ENCODE results near the gene FAN1.

FAN1 gene

DNA sequence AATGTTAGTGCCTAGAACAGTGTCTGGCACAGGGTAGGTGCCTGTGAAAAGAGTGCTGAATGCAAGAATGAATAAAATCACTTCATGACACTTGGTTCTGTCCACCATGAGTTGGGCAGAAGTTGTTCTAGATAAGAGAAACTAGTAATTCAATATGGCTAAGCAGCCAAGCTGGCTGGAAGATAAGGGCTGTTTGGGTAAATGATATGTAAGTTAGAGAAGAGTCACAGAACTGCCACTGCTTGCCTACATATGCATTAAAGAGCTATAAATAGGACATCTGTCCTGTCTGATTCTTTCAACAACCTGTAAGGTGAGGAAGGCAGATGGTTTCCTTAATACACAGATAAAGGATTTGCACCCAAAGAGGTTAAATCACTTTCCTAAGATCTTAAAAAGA is 74.6 kb downstream of the FAN1 start:
- Histone ChIP-seq H3K36me3 (ENCODE audit: insufficient read depth, low read length) (peaks cover 33% of the 10 kb centered on the region), H3K4me1 (ENCODE audit: insufficient read depth, low read length, poor library complexity, severe bottlenecking) (peaks cover 54% of the 10 kb centered on the region), H3K9me2 (replicated peaks; ENCODE audit: low read depth, low read length) (no peaks in the 10 kb centered on the region), H3K4me2 (ENCODE audit: low read depth, low read length, poor library complexity, severe bottlenecking) (peak overlapping the region; percentile 53), H3K9me3 (ENCODE audit: insufficient read depth, low read depth, low read length) (no peaks in the 10 kb centered on the region), H2AFZ (ENCODE audit: low read length) (no peak overlapping the region), H4K20me1 (ENCODE audit: insufficient read depth, low read length, poor library complexity, severe bottlenecking) (peaks cover 16% of the 10 kb centered on the region), H3K79me2 (ENCODE audit: insufficient read depth, low read length) (peaks cover 91% of the 10 kb centered on the region), H3F3A (ENCODE audit: low read depth) (no peaks in the 10 kb centered on the region; the same call in 1 of the 2 replicates), H3K9ac (ENCODE audit: low read depth, low read length, poor library complexity, severe bottlenecking) (no peak overlapping the region), H3K27me3 (ENCODE audit: insufficient read depth, low read length, poor library complexity, severe bottlenecking) (no peaks in the 10 kb centered on the region), H3K4me3 (ENCODE audit: low read length, poor library complexity, severe bottlenecking) (peak overlapping the region; percentile 15)
- TF ChIP-seq EZH2phosphoT487 (IDR thresholded peaks at IDR 0.05; ENCODE audit: borderline replicate concordance), result no peak
- TF ChIP-seq, protein P1, sequence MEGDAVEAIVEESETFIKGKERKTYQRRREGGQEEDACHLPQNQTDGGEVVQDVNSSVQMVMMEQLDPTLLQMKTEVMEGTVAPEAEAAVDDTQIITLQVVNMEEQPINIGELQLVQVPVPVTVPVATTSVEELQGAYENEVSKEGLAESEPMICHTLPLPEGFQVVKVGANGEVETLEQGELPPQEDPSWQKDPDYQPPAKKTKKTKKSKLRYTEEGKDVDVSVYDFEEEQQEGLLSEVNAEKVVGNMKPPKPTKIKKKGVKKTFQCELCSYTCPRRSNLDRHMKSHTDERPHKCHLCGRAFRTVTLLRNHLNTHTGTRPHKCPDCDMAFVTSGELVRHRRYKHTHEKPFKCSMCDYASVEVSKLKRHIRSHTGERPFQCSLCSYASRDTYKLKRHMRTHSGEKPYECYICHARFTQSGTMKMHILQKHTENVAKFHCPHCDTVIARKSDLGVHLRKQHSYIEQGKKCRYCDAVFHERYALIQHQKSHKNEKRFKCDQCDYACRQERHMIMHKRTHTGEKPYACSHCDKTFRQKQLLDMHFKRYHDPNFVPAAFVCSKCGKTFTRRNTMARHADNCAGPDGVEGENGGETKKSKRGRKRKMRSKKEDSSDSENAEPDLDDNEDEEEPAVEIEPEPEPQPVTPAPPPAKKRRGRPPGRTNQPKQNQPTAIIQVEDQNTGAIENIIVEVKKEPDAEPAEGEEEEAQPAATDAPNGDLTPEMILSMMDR (conservative IDR thresholded peaks at IDR 0.05; ENCODE audit: low read length), result no peak

DNA sequence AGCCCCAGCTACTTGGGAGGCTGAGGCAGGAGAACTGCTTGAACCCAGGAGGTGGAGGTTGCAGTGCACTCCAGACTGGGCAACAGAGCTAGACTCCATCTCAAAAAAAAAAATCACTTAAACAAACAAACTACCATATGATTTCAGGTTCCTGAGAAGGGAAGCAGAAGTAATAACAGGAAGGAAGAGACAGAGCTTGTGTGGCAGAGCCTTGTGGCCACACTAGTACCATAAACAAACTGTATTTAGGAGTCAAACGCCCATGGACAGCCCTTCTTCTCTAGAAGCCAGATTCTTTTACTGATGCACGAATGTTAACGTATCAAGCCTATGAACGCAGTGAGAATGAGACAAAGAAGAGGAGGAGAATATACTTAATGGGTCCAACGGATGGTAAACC is 75.7 kb downstream of the FAN1 start:
- Histone ChIP-seq H3K4me3 (ENCODE audit: low read length, poor library complexity, severe bottlenecking) (peak overlapping the region; percentile 18), H3K9me3 (ENCODE audit: insufficient read depth, low read depth, low read length) (no peaks in the 10 kb centered on the region), H3K9ac (ENCODE audit: low read depth, low read length, poor library complexity, severe bottlenecking) (no peak overlapping the region), H3K9me2 (replicated peaks; ENCODE audit: low read depth, low read length) (no peaks in the 10 kb centered on the region), H3K79me2 (ENCODE audit: insufficient read depth, low read length) (peaks cover 95% of the 10 kb centered on the region), H3K36me3 (ENCODE audit: insufficient read depth, low read length) (peaks cover 23% of the 10 kb centered on the region; the same call in 1 of the 2 replicates), H3K27me3 (ENCODE audit: insufficient read depth, low read length, poor library complexity, severe bottlenecking) (no peaks in the 10 kb centered on the region), H4K20me1 (ENCODE audit: insufficient read depth, low read length, poor library complexity, severe bottlenecking) (peaks cover 16% of the 10 kb centered on the region), H3F3A (ENCODE audit: low read depth) (no peaks in the 10 kb centered on the region; the same call in 1 of the 2 replicates), H2AFZ (ENCODE audit: low read length) (no peak overlapping the region), H3K4me2 (ENCODE audit: low read depth, low read length, poor library complexity, severe bottlenecking) (peak overlapping the region; percentile 53), H3K4me1 (ENCODE audit: insufficient read depth, low read length, poor library complexity, severe bottlenecking) (peaks cover 63% of the 10 kb centered on the region)
- TF ChIP-seq, protein P1 (conservative IDR thresholded peaks at IDR 0.05; ENCODE audit: low read length), result no peak
- TF ChIP-seq EZH2phosphoT487 (IDR thresholded peaks at IDR 0.05; ENCODE audit: borderline replicate concordance), result no peak

DNA sequence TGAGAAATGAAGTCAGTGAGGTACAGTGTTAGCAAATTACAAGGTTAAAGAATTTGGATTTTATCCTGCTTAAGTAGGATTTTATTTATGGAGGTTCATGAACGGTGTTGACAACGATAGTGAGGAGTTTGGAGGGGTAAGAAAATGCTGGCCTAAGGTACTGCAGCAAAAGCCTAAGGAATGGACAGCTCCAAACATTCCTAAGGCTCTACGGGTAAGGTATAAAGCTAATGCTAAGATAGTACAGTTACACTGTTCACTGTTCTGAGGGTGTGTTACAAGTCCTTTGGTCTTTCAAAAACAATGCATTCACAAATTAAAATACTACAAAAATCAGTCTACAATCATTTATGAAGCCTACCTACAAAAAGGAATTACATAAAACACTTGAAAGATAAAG is 80.4 kb downstream of the FAN1 start:
- H3K9me2 ChIP-seq (replicated peaks; ENCODE audit: low read depth, low read length), result no peaks in the 10 kb centered on the region
- H3K27me3 ChIP-seq (ENCODE audit: insufficient read depth, low read length, poor library complexity, severe bottlenecking), result no peaks in the 10 kb centered on the region
- H4K20me1 ChIP-seq (ENCODE audit: insufficient read depth, low read length, poor library complexity, severe bottlenecking), result peaks cover 31% of the 10 kb centered on the region
- H3K79me2 ChIP-seq (ENCODE audit: insufficient read depth, low read length), result peaks cover 97% of the 10 kb centered on the region
- no peaks in the 10 kb centered on the region for H3K9me3 ChIP-seq (ENCODE audit: insufficient read depth, low read depth, low read length)
- TF ChIP-seq, protein P1 (conservative IDR thresholded peaks at IDR 0.05; ENCODE audit: low read length), result no peak
- no peak for TF ChIP-seq EZH2phosphoT487 (IDR thresholded peaks at IDR 0.05; ENCODE audit: borderline replicate concordance)
- H3F3A ChIP-seq (ENCODE audit: low read depth), result no peaks in the 10 kb centered on the region; the same call in 1 of the 2 replicates
- peak overlapping the region; percentile 64 for H3K4me2 ChIP-seq (ENCODE audit: low read depth, low read length, poor library complexity, severe bottlenecking)
- H3K9ac ChIP-seq (ENCODE audit: low read depth, low read length, poor library complexity, severe bottlenecking), result peak overlapping the region; percentile 34
- no peak overlapping the region for H2AFZ ChIP-seq (ENCODE audit: low read length)
- peaks cover 22% of the 10 kb centered on the region; the same call in 1 of the 2 replicates for H3K36me3 ChIP-seq (ENCODE audit: insufficient read depth, low read length)
- H3K4me3 ChIP-seq (ENCODE audit: low read length, poor library complexity, severe bottlenecking), result peak overlapping the region; percentile 38
- peaks cover 73% of the 10 kb centered on the region for H3K4me1 ChIP-seq (ENCODE audit: insufficient read depth, low read length, poor library complexity, severe bottlenecking)

Data from Loucy (cell line).